Hepatocyte (in vitro differentiated cells): ENCODE data around the gene RANBP6.

Experiments
- EZH2 ChIP-seq: fragments of 200-600 bp; sonication (generic); IDR thresholded peaks from 2 replicates; pipeline ENCODE4 v1.6.1; 2016; ENCODE audit warnings: antibody characterized with exemption, mild to moderate bottlenecking, borderline replicate concordance
- EZH2phosphoT487 ChIP-seq: fragments of 200-600 bp; sonication (generic); IDR thresholded peaks from one replicate; pipeline ENCODE4 v1.6.1; 2018; ENCODE audit warnings: antibody characterized with exemption, mild to moderate bottlenecking, low read depth, moderate library complexity; ENCODE audit not compliant: unreplicated experiment, severe bottlenecking
- TF ChIP-seq, protein P1 (sequence below): fragments of 200-600 bp; sonication (generic); IDR thresholded peaks from 2 replicates; pipeline ENCODE4 v1.5.1; 2016; ENCODE audit warnings: antibody characterized with exemption, mild to moderate bottlenecking; ENCODE audit not compliant: poor library complexity

DNA sequence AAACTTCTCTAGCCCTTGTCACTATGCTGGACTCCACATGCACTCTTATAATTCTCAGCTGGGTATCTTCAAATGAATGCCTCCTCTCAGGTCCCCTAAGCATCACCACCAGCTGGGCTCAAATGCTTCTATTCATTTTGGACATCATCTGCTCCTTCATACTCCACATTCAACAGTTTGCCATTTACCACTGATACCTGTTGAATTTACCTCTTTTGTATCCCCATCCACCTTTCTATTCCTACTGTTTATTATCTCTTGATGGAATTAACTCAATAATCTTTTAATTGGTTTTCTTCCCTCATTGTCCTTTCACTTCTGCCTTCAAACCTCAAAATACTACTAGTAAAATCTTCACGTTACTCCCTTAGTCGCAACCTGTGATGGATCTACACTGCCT is 14.5 kb downstream of the RANBP6 start:
- TF ChIP-seq, protein P1, sequence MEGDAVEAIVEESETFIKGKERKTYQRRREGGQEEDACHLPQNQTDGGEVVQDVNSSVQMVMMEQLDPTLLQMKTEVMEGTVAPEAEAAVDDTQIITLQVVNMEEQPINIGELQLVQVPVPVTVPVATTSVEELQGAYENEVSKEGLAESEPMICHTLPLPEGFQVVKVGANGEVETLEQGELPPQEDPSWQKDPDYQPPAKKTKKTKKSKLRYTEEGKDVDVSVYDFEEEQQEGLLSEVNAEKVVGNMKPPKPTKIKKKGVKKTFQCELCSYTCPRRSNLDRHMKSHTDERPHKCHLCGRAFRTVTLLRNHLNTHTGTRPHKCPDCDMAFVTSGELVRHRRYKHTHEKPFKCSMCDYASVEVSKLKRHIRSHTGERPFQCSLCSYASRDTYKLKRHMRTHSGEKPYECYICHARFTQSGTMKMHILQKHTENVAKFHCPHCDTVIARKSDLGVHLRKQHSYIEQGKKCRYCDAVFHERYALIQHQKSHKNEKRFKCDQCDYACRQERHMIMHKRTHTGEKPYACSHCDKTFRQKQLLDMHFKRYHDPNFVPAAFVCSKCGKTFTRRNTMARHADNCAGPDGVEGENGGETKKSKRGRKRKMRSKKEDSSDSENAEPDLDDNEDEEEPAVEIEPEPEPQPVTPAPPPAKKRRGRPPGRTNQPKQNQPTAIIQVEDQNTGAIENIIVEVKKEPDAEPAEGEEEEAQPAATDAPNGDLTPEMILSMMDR = no peak
- TF ChIP-seq EZH2phosphoT487 = no peak
- TF ChIP-seq EZH2 = no peak
